CD4-positive, alpha-beta T cell treated with Interleukin-17A for 1 hour (primary cell): Measurements from ENCODE around the gene ZNF683.
"Not testable (repeated sequence)": the region's sequence is repeated elsewhere in the genome, so short reads cannot be mapped to it uniquely, and the experiment has no call there.

Experiments used
- DNase-seq: peaks from one replicate; pipeline ENCODE4 v3.0.0-alpha.2; 2020

The ZNF683 gene

GRCh38 chr1:26335774-26336476 lies 36.6 kb downstream of the ZNF683 start:
- peak; percentile 40 for DNase-seq

GRCh38 chr1:26333312-26333711 lies 39.2 kb downstream of the ZNF683 start:
- not testable (repeated sequence) for DNase-seq

- no peak for DNase-seq
These were observed 42.3 kb downstream of the ZNF683 start for GRCh38 chr1:26330276-26330675.

- not testable (repeated sequence) for DNase-seq
These were observed 43.2 kb downstream of the ZNF683 start for GRCh38 chr1:26329380-26329779.

GRCh38 chr1:26328597-26328996 lies 44.0 kb downstream of the ZNF683 start:
- DNase-seq: no peak

- no peak for DNase-seq
These were observed 44.6 kb downstream of the ZNF683 start for GRCh38 chr1:26327956-26328362.

GRCh38 chr1:26324550-26324949 lies 48.0 kb downstream of the ZNF683 start:
- DNase-seq: no peak

- no peak for DNase-seq
These were observed 49.2 kb downstream of the ZNF683 start for GRCh38 chr1:26323382-26323781.

- no peak for DNase-seq
These were observed 50.6 kb downstream of the ZNF683 start for GRCh38 chr1:26322042-26322331.

- peak; percentile 94 for DNase-seq
These were observed 51.1 kb downstream of the ZNF683 start for GRCh38 chr1:26321315-26322041.

GRCh38 chr1:26320896-26321295 lies 51.7 kb downstream of the ZNF683 start:
- no peak for DNase-seq

- no peak for DNase-seq
These were observed 54.0 kb downstream of the ZNF683 start for GRCh38 chr1:26318338-26319064.

- DNase-seq: peak; percentile 85
These were observed 54.8 kb downstream of the ZNF683 start, which contains the start of gene CD52 for GRCh38 chr1:26317612-26318337. Gene CD52 (plus strand): TSS chr1:26317958. CDS start chr1:26318018, 60 bp downstream.

- DNase-seq: no peak
These were observed 55.4 kb downstream of the ZNF683 start for GRCh38 chr1:26317146-26317545.

- DNase-seq: no peak
These were observed 56.4 kb downstream of the ZNF683 start for GRCh38 chr1:26315874-26316850.

GRCh38 chr1:26314501-26314900 lies 58.0 kb downstream of the ZNF683 start:
- DNase-seq: no peak
